ENCODE results near the gene USE1.
"Not testable (repeated sequence)": the region's sequence is repeated elsewhere in the genome, so short reads cannot be mapped to it uniquely, and the experiment has no call there.

The USE1 gene

DNA sequence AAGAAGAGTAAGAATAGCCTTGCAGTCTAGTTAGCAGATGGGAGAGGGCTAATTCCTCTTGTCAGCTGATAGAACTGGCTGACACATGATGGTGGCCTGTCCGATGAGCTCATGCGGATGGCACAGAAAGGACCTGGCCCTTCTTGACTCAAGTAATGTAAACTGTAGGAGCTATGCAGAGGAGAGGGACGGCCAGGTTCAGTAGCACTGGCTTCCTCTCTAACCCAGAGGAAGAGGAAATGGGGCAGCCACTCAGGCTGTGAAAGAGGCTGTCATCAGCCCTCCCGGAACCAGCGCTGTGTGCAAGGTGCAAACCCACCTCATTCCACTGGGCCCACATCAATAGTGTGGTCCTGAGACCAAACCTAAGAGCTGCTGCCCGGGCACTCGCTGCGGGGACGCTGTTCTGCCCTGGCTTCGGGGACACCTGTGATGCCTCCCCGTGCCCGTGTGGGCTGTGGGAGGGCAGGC lies 30.8 kb upstream of the USE1 start:
- Histone ChIP-seq H3K9me3 (ENCODE audit: low read length) (no peaks in the 10 kb centered on the region), H3K9ac (ENCODE audit: low read length) (peak overlapping the region; percentile 45; the same call in 1 of the 2 replicates), H2AFZ (ENCODE audit: low read length) (no peak overlapping the region)

DNA sequence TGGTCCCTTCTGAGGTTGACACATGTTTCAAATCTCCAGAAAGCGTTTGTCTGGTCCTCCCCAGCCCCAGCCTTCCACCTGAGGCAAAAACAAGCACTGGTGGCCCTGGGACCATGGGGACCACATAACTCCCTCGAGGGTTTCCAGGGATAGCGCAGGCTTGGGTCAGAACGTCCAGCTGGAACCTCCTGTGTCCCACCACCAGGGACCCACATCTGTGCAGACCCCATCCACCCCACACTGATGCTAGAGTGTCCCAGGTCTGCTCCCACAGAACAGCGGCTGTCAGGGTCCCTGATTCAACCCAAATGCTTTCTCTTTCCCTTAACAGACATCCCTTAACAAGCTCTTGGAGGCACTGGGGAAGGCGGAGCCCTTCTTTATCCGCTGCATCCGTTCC lies 29.6 kb upstream of the USE1 start:
- no peak for TF ChIP-seq EZH2 (IDR thresholded peaks at IDR 0.05; ENCODE audit: borderline replicate concordance, low read length)
- TF ChIP-seq, protein P1, sequence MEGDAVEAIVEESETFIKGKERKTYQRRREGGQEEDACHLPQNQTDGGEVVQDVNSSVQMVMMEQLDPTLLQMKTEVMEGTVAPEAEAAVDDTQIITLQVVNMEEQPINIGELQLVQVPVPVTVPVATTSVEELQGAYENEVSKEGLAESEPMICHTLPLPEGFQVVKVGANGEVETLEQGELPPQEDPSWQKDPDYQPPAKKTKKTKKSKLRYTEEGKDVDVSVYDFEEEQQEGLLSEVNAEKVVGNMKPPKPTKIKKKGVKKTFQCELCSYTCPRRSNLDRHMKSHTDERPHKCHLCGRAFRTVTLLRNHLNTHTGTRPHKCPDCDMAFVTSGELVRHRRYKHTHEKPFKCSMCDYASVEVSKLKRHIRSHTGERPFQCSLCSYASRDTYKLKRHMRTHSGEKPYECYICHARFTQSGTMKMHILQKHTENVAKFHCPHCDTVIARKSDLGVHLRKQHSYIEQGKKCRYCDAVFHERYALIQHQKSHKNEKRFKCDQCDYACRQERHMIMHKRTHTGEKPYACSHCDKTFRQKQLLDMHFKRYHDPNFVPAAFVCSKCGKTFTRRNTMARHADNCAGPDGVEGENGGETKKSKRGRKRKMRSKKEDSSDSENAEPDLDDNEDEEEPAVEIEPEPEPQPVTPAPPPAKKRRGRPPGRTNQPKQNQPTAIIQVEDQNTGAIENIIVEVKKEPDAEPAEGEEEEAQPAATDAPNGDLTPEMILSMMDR (IDR thresholded peaks at IDR 0.05; ENCODE audit: low read length), result no peak
- Histone ChIP-seq H2AFZ (ENCODE audit: low read length) (no peak overlapping the region), H3K9me2 (ENCODE audit: low read depth, low read length) (no peaks in the 10 kb centered on the region), H3K36me3 (ENCODE audit: insufficient read depth, low read length) (peaks cover 46% of the 10 kb centered on the region), H3K79me2 (ENCODE audit: insufficient read depth, low read length) (no peaks in the 10 kb centered on the region), H4K20me1 (ENCODE audit: insufficient read depth, low read length) (no peaks in the 10 kb centered on the region), H3K27me3 (ENCODE audit: insufficient read depth, low read length) (no peaks in the 10 kb centered on the region), H3K4me1 (ENCODE audit: insufficient read depth, low read length, severe bottlenecking) (peaks cover 43% of the 10 kb centered on the region), H3F3A (ENCODE audit: insufficient read depth, low read length) (no peaks in the 10 kb centered on the region), H3K4me3 (ENCODE audit: low read depth, low read length, poor library complexity, severe bottlenecking) (no peak overlapping the region), H3K9ac (ENCODE audit: low read length) (no peak overlapping the region), H3K27ac (ENCODE audit: low read depth, low read length, poor library complexity, severe bottlenecking) (peak overlapping the region; percentile 35), H3K9me3 (ENCODE audit: low read length) (no peaks in the 10 kb centered on the region), H3K4me2 (ENCODE audit: low read length) (no peak overlapping the region)

More for the DNA sequence above, 30.8 kb upstream of the USE1 start:
- Histone ChIP-seq H3K4me2 (ENCODE audit: low read length) (peak overlapping the region; percentile 49), H4K20me1 (ENCODE audit: insufficient read depth, low read length) (no peaks in the 10 kb centered on the region), H3K36me3 (ENCODE audit: insufficient read depth, low read length) (peaks cover 37% of the 10 kb centered on the region), H3K4me3 (ENCODE audit: low read depth, low read length, poor library complexity, severe bottlenecking) (peak overlapping the region; percentile 11), H3K27ac (ENCODE audit: low read depth, low read length, poor library complexity, severe bottlenecking) (peak overlapping the region; percentile 85), H3K27me3 (ENCODE audit: insufficient read depth, low read length) (no peaks in the 10 kb centered on the region), H3F3A (ENCODE audit: insufficient read depth, low read length) (no peaks in the 10 kb centered on the region), H3K4me1 (ENCODE audit: insufficient read depth, low read length, severe bottlenecking) (peaks cover 35% of the 10 kb centered on the region), H3K79me2 (ENCODE audit: insufficient read depth, low read length) (no peaks in the 10 kb centered on the region), H3K9me2 (ENCODE audit: low read depth, low read length) (no peaks in the 10 kb centered on the region)
- no peak for TF ChIP-seq EZH2 (IDR thresholded peaks at IDR 0.05; ENCODE audit: borderline replicate concordance, low read length)
- TF ChIP-seq, protein P1 (IDR thresholded peaks at IDR 0.05; ENCODE audit: low read length), result no peak

DNA sequence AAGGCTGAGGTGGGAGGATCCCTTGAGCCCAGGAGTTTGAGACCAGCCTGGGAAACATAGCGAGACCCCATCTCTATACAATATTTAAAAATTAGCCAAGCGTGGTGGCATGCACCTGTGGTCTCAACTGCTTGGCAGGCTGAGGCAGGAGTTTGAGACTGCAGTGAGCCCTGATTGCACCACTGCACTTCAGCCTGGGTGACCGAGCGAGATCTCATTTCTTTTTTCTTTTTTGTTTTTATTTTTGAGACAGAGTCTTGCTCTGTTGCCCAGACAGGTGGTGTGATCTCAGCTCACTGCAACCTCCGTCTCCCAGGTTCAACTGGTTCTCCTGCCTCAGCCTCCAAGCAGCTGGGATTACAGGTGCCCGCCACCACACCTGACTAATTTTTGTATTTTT lies 23.4 kb upstream of the USE1 start:
- not testable (repeated sequence) for H3K9ac ChIP-seq (ENCODE audit: low read length); H3K4me2 ChIP-seq (ENCODE audit: low read length); H3K4me3 ChIP-seq (ENCODE audit: low read depth, low read length, poor library complexity, severe bottlenecking); H2AFZ ChIP-seq (ENCODE audit: low read length); H4K20me1 ChIP-seq (ENCODE audit: insufficient read depth, low read length); H3K9me3 ChIP-seq (ENCODE audit: low read length); H3K79me2 ChIP-seq (ENCODE audit: insufficient read depth, low read length); H3K27me3 ChIP-seq (ENCODE audit: insufficient read depth, low read length); H3K9me2 ChIP-seq (ENCODE audit: low read depth, low read length); H3F3A ChIP-seq (ENCODE audit: insufficient read depth, low read length)
- Histone ChIP-seq H3K36me3 (ENCODE audit: insufficient read depth, low read length) (peaks cover 71% of the 10 kb centered on the region), H3K27ac (ENCODE audit: low read depth, low read length, poor library complexity, severe bottlenecking) (peak overlapping the region; percentile 89), H3K4me1 (ENCODE audit: insufficient read depth, low read length, severe bottlenecking) (peaks cover 26% of the 10 kb centered on the region)

DNA sequence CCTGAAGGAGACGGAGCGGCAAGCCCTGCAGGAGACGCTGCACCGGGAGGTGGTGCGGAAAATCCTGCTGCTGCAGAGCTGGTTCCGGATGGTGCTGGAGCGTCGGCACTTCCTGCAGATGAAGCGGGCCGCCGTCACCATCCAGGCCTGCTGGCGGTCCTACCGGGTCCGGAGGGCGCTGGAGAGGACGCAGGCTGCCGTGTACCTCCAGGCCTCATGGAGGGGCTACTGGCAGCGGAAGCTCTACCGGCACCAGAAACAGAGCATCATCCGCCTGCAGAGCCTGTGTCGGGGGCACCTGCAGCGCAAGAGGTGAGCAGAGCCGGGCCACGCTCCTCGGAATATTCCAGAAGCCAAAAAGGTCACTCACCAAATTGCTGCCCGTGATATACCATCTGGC lies 22.4 kb upstream of the USE1 start:
- Histone ChIP-seq H3K27me3 (ENCODE audit: insufficient read depth, low read length) (no peaks in the 10 kb centered on the region), H3K4me2 (ENCODE audit: low read length) (no peak overlapping the region), H3K9me3 (ENCODE audit: low read length) (no peaks in the 10 kb centered on the region), H3K9ac (ENCODE audit: low read length) (no peak overlapping the region), H3K79me2 (ENCODE audit: insufficient read depth, low read length) (no peaks in the 10 kb centered on the region), H4K20me1 (ENCODE audit: insufficient read depth, low read length) (no peaks in the 10 kb centered on the region), H3K4me3 (ENCODE audit: low read depth, low read length, poor library complexity, severe bottlenecking) (no peak overlapping the region), H3K27ac (ENCODE audit: low read depth, low read length, poor library complexity, severe bottlenecking) (peak overlapping the region; percentile 89), H2AFZ (ENCODE audit: low read length) (no peak overlapping the region), H3K4me1 (ENCODE audit: insufficient read depth, low read length, severe bottlenecking) (peaks cover 26% of the 10 kb centered on the region), H3K9me2 (ENCODE audit: low read depth, low read length) (no peaks in the 10 kb centered on the region), H3K36me3 (ENCODE audit: insufficient read depth, low read length) (peaks cover 75% of the 10 kb centered on the region), H3F3A (ENCODE audit: insufficient read depth, low read length) (peaks cover 7% of the 10 kb centered on the region; the same call in 1 of the 2 replicates)
- TF ChIP-seq EZH2 (IDR thresholded peaks at IDR 0.05; ENCODE audit: borderline replicate concordance, low read length), result no peak
- TF ChIP-seq, protein P1 (IDR thresholded peaks at IDR 0.05; ENCODE audit: low read length), result no peak
